Fibroblast of pulmonary artery (primary cell): ENCODE data around the gene NOL4L.

Experiments
- DNase-seq: peaks from one replicate; pipeline ENCODE4 v3.0.0-alpha.2; 2010; ENCODE audit warnings: low read depth
- H3K4me3 ChIP-seq: replicated peaks from 2 replicates; pipeline ENCODE4 v1.5.1; 2011; ENCODE audit warnings: low read depth, mild to moderate bottlenecking, control low read depth, low read length, moderate library complexity
- CTCF ChIP-seq: IDR thresholded peaks from 2 replicates; pipeline ENCODE4 v1.5.1; 2011; ENCODE audit warnings: mild to moderate bottlenecking, control low read depth, low read length, inconsistent platforms; ENCODE audit errors: missing control alignments

Gene NOL4L

GRCh38 chr20:32609111-32609773 lies 24.1 kb upstream of the NOL4L start:
- H3K4me3 ChIP-seq, result no peak overlapping the region
- no peak for TF ChIP-seq CTCF
- no peak for DNase-seq

GRCh38 chr20:32608664-32609015 lies 23.5 kb upstream of the NOL4L start:
- no peak overlapping the region for H3K4me3 ChIP-seq
- DNase-seq, result no peak
- no peak for TF ChIP-seq CTCF

- no peak overlapping the region for H3K4me3 ChIP-seq
- no peak for DNase-seq
- TF ChIP-seq CTCF, result no peak
Observed at GRCh38 chr20:32607727-32608663, 22.9 kb upstream of the NOL4L start.

GRCh38 chr20:32607324-32607723 lies 22.2 kb upstream of the NOL4L start:
- no peak overlapping the region for H3K4me3 ChIP-seq
- DNase-seq, result no peak
- no peak for TF ChIP-seq CTCF

GRCh38 chr20:32606790-32607189 lies 21.7 kb upstream of the NOL4L start:
- TF ChIP-seq CTCF, result no peak
- no peak overlapping the region for H3K4me3 ChIP-seq
- DNase-seq, result no peak

GRCh38 chr20:32606107-32606506 lies 21.0 kb upstream of the NOL4L start:
- no peak for TF ChIP-seq CTCF
- no peak for DNase-seq
- H3K4me3 ChIP-seq, result no peak overlapping the region
